HG03139 (cell line): Measurements from ENCODE around the gene TNFRSF18.
"Not testable (repeated sequence)": the region's sequence is repeated elsewhere in the genome, so short reads cannot be mapped to it uniquely, and the experiment has no call there.

Experiments used
- ATAC-seq: cut with Tn5 transposase; IDR thresholded peaks from one replicate; pipeline ENCODE4 v1.9.1; 2021; ENCODE audit not compliant: unreplicated experiment

The TNFRSF18 gene

DNA sequence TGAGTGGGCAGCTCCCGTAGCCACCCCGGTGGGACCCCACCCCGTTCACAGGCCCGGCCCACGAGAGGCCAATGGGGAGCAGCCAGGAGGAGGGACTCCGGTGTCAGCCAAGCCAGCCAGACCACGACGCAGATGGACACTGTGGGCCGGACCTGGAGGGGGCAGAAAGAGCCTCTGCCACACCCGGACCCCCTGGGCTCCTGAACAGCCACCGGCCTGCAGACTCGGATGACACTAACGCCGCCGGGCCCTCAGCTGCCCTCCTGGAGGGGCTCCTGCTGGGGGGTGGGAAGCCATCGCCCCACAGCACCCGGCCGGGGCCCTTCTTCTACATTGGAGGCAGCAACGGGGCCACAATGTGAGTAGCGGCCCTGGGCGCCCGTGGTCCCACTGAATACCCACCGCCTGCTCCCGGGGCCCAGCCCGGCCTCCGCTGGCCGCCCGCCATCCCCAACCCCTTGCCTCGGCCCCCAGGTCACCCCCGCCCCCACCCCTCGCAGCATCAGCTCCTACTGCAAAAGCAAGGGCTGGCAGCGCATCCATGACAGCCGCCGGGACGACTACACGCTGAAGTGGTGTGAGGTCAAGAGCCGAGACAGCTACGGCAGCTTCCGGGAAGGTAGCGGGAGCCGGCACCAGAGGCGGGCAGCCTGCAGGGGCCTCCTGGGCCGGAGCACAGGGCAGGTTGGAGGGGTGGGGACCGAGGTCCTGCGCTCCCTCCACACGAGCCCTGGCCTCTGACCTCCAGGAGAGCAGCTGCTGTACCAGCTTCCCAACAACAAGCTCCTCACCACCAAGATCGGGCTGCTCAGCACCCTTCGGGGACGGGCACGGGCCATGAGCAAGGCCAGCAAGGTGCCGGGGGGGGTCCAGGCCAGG, 26.2 kb downstream of the TNFRSF18 start:
- ATAC-seq = no peak

- ATAC-seq = no peak
Measured at GRCh38 chr1:1179346-1179982, 26.9 kb downstream of the TNFRSF18 start.

GRCh38 chr1:1178794-1179331, 27.5 kb downstream of the TNFRSF18 start:
- no peak for ATAC-seq

GRCh38 chr1:1177452-1178206, 28.8 kb downstream of the TNFRSF18 start:
- ATAC-seq = no peak

DNA sequence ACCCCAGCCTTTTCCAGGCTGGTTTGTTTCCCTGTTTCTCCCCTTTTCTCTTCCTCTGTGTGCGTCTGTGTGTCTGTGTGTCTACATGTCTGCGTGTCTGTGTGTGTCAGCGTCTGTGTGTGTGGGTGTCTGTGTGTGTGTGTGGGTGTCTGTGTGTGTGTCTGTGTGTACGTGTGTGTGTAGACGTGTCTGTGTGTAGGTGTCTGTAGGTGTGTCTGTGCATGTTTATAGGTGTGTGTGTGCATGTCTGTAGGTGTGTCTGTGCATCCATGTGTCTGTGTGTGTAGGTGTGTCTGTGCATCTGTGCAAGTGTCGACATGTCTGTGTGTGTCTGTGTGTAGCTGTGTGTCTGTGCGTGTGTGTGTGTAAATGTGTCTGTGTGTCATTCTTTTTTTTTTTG, 29.5 kb downstream of the TNFRSF18 start:
- ATAC-seq = no peak

DNA sequence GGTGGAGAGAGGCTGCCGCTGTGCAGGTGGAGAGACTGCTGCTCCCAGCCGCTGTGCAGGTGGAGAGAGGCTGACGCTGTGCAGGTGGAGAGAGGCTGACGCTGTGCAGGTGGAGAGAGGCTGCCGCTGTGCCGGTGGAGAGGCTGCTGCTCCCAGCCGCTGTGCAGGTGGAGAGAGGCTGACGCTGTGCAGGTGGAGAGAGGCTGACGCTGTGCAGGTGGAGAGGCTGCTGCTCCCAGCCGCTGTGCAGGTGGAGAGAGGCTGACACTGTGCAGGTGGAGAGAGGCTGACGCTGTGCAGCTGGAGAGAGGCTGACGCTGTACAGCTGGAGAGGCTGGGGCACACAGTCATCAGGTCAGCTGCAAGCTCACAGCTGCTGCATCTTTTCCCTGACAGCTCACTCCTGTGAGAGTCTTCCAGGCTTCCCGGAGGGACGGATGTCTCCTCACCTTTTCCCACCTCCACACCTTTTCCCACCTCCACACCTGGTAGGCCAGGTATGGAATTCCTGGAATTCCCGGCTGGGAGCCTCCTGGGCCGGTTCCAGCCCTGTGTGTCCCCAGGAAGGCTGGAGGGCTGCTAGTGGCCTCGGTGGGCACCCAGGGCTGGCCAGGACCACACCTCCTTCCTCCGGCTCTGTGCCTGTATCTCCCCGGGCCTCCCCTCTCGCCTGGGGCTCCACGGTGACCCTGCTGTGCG, 30.2 kb downstream of the TNFRSF18 start:
- ATAC-seq = not testable (repeated sequence)

DNA sequence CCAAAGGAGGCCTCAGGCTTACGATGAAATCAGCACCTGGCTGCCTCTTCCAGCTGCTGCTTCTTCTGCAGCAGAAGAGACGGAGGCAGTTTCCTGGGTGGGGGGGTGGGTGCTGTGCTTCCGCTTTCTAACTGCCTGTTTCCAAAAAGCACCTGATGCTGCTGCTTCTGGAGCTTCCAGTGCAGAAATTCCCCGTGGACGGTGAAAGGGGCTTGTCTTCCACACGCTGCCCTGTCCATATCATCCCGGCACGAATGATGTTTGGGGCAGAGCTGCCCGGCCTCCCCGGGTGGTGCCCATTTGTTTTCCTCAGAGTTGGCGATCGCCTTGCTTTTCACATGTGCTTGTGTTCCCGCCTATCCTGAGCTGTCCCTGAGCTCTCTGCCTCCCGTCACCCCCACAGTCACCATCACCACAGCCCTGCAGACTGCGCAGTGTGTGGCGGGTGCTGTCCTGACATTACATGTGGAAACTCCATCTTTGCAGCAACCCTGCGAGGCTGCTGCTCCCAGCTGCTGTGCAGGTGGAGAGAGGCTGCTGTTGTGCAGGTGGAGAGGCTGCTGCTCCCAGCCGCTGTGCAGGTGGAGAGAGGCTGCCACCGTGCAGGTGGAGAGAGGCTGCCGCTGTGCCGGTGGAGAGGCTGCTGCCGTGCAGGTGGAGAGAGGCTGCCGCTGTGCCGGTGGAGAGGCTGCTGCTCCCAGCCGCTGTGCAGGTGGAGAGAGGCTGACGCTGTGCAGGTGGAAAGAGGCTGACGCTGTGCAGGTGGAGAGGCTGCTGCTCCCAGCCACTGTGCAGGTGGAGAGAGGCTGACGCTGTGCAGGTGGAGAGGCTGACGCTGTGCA, 30.9 kb downstream of the TNFRSF18 start:
- no peak for ATAC-seq

- ATAC-seq = no peak
Measured at GRCh38 chr1:1173793-1174415, 32.5 kb downstream of the TNFRSF18 start, which contains the start of gene TTLL10. Gene TTLL10, plus strand, starts transcription at chr1:1173880. Its CDS starts 5,336 bp downstream, at chr1:1179216.

DNA sequence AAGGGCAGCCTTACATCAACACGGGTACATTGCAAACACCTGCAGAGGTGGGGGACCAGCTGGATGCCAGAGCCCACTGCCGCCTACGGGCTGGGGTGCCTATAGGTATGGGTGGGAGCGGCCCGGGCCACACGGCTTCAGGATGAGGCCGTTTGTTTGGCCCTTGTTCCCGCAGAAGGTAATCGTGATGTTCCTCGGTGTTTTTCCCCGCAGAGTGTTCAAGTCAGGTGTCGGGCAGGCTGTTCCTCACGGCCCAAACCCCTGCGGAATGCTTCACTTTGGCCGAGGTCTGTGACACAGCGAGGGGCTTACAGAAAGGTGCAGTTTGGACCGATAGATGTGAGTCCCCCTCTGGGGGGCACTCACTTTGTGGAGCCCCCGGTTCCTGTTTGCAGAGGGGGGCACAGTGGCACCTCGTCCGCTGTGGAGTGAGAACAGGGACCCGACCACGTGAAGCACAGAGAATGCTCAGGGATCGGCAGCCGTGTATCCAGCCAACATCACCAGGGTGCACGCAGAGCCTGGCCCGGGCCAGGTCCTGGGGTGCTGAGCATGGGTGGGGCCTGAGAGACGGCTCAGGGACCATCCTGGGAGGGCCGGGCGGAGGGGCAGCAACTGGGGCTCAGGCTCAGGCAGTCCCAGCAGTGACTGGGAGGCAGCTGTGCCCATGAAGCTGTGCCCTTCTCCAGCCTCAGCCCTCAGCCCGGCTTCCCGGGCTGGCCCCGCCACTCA, 33.2 kb downstream of the TNFRSF18 start:
- no peak for ATAC-seq

- ATAC-seq = no peak
Measured at GRCh38 chr1:1171546-1172340, 34.6 kb downstream of the TNFRSF18 start.

GRCh38 chr1:1171161-1171545, 35.2 kb downstream of the TNFRSF18 start:
- ATAC-seq = no peak

DNA sequence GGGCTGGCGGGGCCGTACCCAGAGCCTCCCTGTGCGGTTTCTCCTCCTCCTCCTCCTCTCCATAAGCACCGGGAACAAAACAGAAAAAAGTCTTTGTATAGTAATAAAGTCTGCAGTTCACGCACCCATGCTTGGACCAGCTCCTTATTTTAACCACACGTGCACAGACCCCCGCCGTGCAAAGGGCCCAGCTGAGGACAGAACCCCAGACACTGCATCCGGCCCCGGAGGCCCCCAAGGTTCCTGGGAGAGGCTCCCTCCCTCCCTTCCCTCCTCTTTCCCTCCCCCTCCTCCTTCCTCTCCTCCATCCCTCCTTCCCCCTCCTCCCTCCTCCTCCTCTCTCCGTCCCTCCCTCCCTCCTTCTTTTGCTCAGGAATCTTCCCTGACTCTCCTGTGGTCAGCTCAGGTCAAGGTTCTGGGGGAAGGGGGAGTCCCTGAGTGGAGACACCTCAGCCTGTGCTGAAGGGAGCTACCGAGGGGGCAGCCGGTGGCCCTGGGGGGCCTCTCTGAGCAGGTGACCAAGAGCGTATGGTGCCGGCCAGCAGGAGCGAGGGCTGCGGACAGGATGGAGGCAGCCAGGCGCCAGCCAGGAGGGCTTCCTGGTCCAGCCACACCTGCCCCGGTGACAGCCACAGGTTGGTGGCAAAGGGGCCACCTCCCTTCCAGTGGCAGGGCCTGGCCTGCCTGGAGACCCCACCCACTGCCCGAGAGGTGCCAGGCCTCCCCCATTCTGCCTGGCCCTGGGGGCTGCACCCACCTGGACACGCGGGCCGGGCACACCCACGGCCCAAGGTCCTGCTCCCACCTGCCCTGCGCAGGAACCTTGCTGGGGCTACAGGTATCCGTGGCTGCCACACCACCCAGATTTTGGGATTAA, 35.9 kb downstream of the TNFRSF18 start:
- no peak for ATAC-seq

DNA sequence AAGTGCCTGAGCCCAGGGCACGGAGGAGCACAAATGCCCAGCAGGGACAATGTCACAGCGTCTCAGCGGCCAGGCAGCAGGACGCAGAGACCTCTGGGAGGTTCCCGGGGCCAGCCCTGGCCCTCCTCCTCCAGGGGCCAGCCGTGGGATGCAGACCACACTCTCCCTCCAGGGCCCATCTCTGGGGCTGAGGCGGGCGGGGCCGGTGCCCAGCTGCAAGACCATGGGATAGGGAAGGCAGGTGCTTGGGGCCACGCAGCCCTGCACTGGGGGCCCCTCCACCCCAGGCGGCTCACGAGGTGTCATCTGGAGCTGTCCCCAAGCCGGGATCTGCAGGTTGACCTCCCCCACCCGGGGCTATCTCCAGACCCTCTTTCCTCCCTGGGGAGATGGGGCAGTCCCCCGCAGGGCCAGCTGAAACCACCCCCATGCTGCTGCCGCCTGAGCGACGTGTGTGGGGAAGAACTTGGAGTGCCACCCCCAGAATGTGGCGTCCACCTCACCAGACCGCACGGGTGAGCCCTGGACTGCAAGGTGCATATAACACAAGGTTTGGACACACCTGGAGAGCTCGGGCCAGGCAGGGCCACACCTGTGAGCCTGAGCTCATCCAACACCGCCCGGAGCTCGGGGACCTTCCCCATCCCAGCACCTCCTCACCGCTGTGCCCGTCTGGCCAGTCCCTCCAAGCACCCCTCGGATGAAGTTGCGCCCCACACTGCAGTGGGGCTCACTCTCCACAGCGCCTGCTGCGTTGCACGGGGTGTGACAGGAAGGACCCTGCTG, 36.8 kb downstream of the TNFRSF18 start:
- ATAC-seq = no peak

GRCh38 chr1:1168451-1169411, 37.7 kb downstream of the TNFRSF18 start:
- no peak for ATAC-seq

DNA sequence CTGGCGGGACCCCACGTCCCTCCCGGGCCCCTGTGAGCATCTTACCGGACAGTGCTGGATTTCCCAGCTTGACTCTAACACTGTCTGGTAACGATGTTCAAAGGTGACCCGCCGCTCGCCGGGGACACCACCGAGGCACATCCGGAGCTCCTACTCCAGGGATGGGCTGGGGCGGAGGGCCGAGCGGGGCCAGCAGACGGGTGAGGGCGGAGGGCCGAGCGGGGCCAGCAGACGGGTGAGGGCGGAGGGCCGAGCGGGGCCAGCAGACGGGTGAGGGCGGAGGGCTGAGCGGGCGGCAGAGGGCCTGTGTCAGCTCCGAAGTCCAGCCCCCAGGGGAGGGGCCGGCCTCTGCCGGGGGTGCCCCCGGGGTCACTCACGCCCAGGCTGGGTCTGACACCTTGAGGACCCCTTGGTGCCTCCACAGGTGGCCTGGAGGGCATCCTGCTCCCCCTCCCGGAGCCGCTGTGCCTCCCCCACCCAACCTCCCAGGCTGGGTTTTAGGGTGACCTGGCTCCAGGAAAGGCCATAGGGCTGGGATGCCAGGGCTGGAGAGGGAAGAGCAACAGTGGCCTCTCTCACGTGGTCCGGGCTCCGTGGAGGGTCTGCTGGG, 38.4 kb downstream of the TNFRSF18 start:
- ATAC-seq = no peak
